ENCODE results near the gene KIF16B.

- TF ChIP-seq POLR2A (IDR thresholded peaks at IDR 0.05), result no peak
- TF ChIP-seq POLR2AphosphoS5 (IDR thresholded peaks at IDR 0.05), result no peak
- no peak for TF ChIP-seq CTCF (IDR thresholded peaks at IDR 0.05)
Observed at GRCh38 chr20:16381444-16381843, 191.8 kb downstream of the KIF16B start.
